Epithelial cell of proximal tubule (primary cell): ENCODE data around the gene TAP1. TPM values are rescaled to one million over a fixed set of nuclear protein-coding genes. Genes with fewer than 3 reads are reported as not detected.
"Not testable (repeated sequence)": the region's sequence is repeated elsewhere in the genome, so short reads cannot be mapped to it uniquely, and the experiment has no call there.

Experiments
- DNase-seq: peaks from one replicate; pipeline ENCODE4 v3.0.0-alpha.2; 2011; ENCODE audit warnings: low read depth
- H3K4me3 ChIP-seq: 2 replicates; pipeline ENCODE4 v1.5.1; 2011; ENCODE audit warnings: low read depth, mild to moderate bottlenecking, low read length
- CTCF ChIP-seq: conservative IDR thresholded peaks from 2 replicates; pipeline ENCODE4 v1.5.1; 2012; ENCODE audit warnings: low read depth, mild to moderate bottlenecking, low read length
- total RNA-seq: library from RNA; depleted of rRNA; stranded (reverse); fragments of >200 nt; gene quantifications from 2 replicates; pipeline ENCODE4 v1.2.3, GENCODE V29; 2015

Gene TAP1
- total RNA-seq, 1 donor from 2014 or later: 50.7 TPM

- no peak for TF ChIP-seq CTCF
- H3K4me3 ChIP-seq: peak within 1 kb of the TSS; percentile 23
These were observed 36.7 kb downstream of the TAP1 start, which contains the start of gene HLA-DOB for GRCh38 chr6:32816746-32817204. TSS of gene HLA-DOB (minus strand) at chr6:32817002. CDS start at chr6:32816951, 51 bp downstream.

GRCh38 chr6:32815996-32816395, 37.5 kb downstream of the TAP1 start:
- TF ChIP-seq CTCF: no peak
- no peak overlapping the region for H3K4me3 ChIP-seq
- no peak for DNase-seq

More at GRCh38 chr6:32816746-32817204, 36.7 kb downstream of the TAP1 start, which contains the start of gene HLA-DOB:
- DNase-seq: no peak

- no peak overlapping the region for H3K4me3 ChIP-seq
- TF ChIP-seq CTCF: no peak
- no peak for DNase-seq
These were observed 38.4 kb downstream of the TAP1 start for GRCh38 chr6:32815115-32815514.

GRCh38 chr6:32814145-32814544, 39.4 kb downstream of the TAP1 start:
- H3K4me3 ChIP-seq: no peak overlapping the region
- no peak for DNase-seq
- no peak for TF ChIP-seq CTCF

- H3K4me3 ChIP-seq: no peak overlapping the region
- DNase-seq: no peak
- TF ChIP-seq CTCF: no peak
These were observed 44.3 kb downstream of the TAP1 start for GRCh38 chr6:32809171-32809570.

- TF ChIP-seq CTCF: no peak
- no peak overlapping the region for H3K4me3 ChIP-seq
- DNase-seq: no peak
These were observed 46.4 kb downstream of the TAP1 start for GRCh38 chr6:32807020-32807580.

- H3K4me3 ChIP-seq, DNase-seq: not testable (repeated sequence)
These were observed 48.1 kb downstream of the TAP1 start for GRCh38 chr6:32805404-32805803.
